ENCODE measurements around the gene ZNF407.

- TF ChIP-seq CTCF (IDR thresholded peaks at IDR 0.05; ENCODE audit: low read length) (no peak), EZH2 (optimal IDR thresholded peaks at IDR 0.05; ENCODE audit: low read depth, low read length) (no peak)
Observed at GRCh38 chr18:74571895-74572680, 25.6 kb upstream of the ZNF407 start.

Data from MM.1S (cell line).